Measurements from ENCODE around the gene ARID1B.

ARID1B gene

DNA sequence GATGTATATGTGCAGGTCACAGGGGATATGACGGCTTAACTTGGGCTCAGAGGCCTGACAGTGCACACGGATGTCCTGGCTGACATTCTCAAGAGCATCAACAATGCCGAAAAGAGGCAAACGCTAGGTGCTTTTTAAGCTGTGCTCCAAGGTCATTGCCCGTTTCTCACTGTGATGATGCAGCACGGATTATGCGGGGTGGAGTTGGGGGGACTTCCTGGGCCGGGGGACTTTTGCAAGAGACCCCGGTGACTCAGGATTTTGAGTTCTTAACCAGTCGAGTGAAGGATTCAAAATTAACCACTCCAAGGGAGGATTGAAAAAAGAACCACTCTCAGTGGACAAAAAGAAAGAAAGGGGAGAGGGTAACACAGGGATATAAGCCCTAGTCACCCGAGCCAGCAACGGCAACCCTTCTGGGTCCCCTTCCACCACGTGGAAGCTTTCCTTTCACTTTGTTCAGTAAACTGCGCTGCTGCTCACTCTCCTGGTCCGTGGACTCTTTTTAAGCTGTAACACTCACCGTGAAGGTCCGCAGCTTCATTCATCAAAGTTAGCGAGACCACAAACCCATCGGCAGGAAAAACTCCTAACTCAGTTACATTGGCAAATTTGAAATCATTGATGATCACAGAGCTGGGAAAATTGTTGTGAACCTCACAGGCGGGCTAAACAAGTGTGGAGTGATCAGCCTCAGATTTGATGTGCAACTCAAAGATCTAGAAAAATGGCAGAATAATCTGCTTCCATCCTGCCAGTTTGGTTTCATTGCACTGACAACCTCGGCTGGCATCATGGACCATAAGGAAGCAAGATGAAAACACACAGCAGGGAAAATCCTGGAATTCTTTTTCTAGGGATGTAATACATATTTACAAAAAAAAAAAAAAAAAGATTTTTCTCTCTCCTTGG lies 199.3 kb downstream of the ARID1B start:
- TF ChIP-seq FOXP2 (optimal IDR thresholded peaks at IDR 0.05; ENCODE audit: borderline replicate concordance, extremely low read depth, extremely low read length, insufficient read depth) (no peak), SIN3A (IDR thresholded peaks at IDR 0.05; ENCODE audit: borderline replicate concordance, insufficient read depth, low read length) (no peak), REST (IDR thresholded peaks at IDR 0.05; ENCODE audit: insufficient read depth in 1 of 2, low read depth in 2 of 2, low read length in 2 of 2) (no peak), POLR2AphosphoS5 (IDR thresholded peaks at IDR 0.05; ENCODE audit: low read depth, low read length) (no peak), TAF1 (IDR thresholded peaks at IDR 0.05; ENCODE audit: borderline replicate concordance, insufficient read depth, low read length) (no peak)

DNA sequence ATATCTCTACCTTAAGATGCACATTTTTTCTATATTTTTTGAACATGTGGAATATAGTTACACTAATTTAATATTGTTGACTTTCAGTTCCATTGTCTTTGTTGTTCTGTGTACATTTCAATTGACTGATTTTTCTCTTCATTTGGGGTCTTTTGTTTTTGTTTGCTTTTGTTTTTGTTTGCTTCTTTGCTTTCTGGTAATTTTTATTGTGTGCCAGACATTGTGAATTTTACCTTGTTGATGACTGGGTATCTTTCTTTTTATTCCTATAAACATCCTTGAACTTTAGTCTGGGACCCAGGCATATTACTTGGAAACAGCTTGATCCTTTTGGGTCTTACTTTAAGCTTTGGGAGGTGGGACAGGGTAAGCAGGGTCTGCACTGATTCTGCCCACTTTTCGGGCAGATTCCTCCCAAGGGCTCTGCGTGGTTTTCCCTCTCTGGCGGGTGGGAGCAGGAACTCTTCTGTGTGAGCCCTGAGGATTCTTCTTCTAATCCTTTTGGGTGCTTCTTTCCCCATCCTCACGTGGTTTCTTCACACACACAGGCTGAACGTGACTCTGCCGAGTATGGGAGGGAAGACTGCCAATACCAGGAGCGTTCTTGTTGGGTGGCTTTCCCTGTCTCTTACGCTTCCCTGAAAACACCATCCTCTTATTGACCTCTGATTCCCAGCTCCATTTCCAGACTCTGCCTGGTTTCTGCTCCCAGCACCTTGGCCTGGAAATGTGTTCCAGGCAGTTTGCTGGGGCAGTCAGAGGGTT lies 200.5 kb downstream of the ARID1B start:
- TF ChIP-seq TAF1 (IDR thresholded peaks at IDR 0.05; ENCODE audit: borderline replicate concordance, insufficient read depth, low read length) = no peak
- no peak for TF ChIP-seq SIN3A (IDR thresholded peaks at IDR 0.05; ENCODE audit: borderline replicate concordance, insufficient read depth, low read length)
- no peak for TF ChIP-seq FOXP2 (optimal IDR thresholded peaks at IDR 0.05; ENCODE audit: borderline replicate concordance, extremely low read depth, extremely low read length, insufficient read depth)
- TF ChIP-seq REST (IDR thresholded peaks at IDR 0.05; ENCODE audit: insufficient read depth in 1 of 2, low read depth in 2 of 2, low read length in 2 of 2) = no peak
- no peak for TF ChIP-seq POLR2AphosphoS5 (IDR thresholded peaks at IDR 0.05; ENCODE audit: low read depth, low read length)

DNA sequence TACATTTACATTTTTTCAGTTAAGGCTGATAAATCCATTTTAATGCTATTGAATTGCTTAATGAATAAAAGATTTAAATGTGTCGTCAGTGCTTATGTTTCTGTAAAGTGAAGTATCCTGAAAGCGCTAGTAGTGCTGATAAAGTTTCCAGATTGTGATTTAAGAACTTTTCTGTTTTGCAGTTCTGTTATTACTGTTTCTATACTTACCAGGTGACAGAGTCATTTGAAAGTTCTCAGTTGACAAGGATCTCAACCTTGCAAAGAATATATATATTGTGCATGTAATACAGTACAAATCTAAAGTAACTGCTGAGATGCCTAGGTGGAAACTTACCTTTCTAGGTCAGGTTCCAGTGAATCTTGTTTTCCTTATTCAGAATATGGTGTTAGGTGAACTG lies 201.8 kb downstream of the ARID1B start:
- TF ChIP-seq REST (IDR thresholded peaks at IDR 0.05; ENCODE audit: insufficient read depth in 1 of 2, low read depth in 2 of 2, low read length in 2 of 2) (no peak), POLR2AphosphoS5 (IDR thresholded peaks at IDR 0.05; ENCODE audit: low read depth, low read length) (no peak), SIN3A (IDR thresholded peaks at IDR 0.05; ENCODE audit: borderline replicate concordance, insufficient read depth, low read length) (no peak), FOXP2 (optimal IDR thresholded peaks at IDR 0.05; ENCODE audit: borderline replicate concordance, extremely low read depth, extremely low read length, insufficient read depth) (no peak), TAF1 (IDR thresholded peaks at IDR 0.05; ENCODE audit: borderline replicate concordance, insufficient read depth, low read length) (no peak)

DNA sequence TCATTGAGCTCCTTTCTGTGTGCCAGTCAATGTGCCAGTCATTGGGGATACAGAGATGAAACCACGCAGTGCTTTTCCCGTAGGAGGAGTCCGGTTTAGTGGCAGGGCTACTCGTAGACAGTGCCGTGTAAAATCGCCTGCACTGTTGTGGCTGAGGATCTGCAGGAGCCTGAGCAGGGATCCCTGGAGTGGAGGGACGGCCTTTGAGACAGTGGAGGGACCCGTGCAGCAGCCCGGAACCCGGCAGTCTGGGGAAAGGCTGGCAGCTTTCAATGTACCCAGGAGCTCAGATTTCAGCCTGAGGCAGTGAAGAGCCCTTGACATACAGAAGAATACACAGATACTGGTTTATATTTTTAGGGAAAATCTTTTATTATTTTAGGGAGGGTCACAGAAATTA lies 203.3 kb downstream of the ARID1B start:
- TF ChIP-seq REST (IDR thresholded peaks at IDR 0.05; ENCODE audit: insufficient read depth in 1 of 2, low read depth in 2 of 2, low read length in 2 of 2) = no peak
- TF ChIP-seq SIN3A (IDR thresholded peaks at IDR 0.05; ENCODE audit: borderline replicate concordance, insufficient read depth, low read length) = no peak
- no peak for TF ChIP-seq FOXP2 (optimal IDR thresholded peaks at IDR 0.05; ENCODE audit: borderline replicate concordance, extremely low read depth, extremely low read length, insufficient read depth)
- TF ChIP-seq POLR2AphosphoS5 (IDR thresholded peaks at IDR 0.05; ENCODE audit: low read depth, low read length) = no peak
- TF ChIP-seq TAF1 (IDR thresholded peaks at IDR 0.05; ENCODE audit: borderline replicate concordance, insufficient read depth, low read length) = no peak
